Neural progenitor cell (in vitro differentiated cells): ENCODE results near the gene RBM8A. TPM values are rescaled to one million over a fixed set of nuclear protein-coding genes. Genes with fewer than 3 reads are reported as not detected.

ENCODE experiments used
- DNase-seq: peaks from one replicate; pipeline ENCODE4 v3.0.0-alpha.2; 2016; ENCODE audit warnings: low spot score
- H2AFZ ChIP-seq: fragments of 200-600 bp; sonication (generic); replicated peaks from 2 replicates; pipeline ENCODE4 v1.6.1; 2016; ENCODE audit warnings: antibody characterized with exemption
- H3F3A ChIP-seq: fragments of 200-600 bp; sonication (generic); 2 replicates; pipeline ENCODE4 v1.6.1; 2016; ENCODE audit warnings: antibody characterized with exemption, low read depth
- H3K27ac ChIP-seq: fragments of 200-600 bp; sonication (generic); 2 replicates; pipeline ENCODE4 v1.5.1; 2016; ENCODE audit warnings: mild to moderate bottlenecking
- H3K27me3 ChIP-seq: fragments of 200-600 bp; sonication (generic); 2 replicates; pipeline ENCODE4 v1.6.1; 2016; ENCODE audit warnings: mild to moderate bottlenecking, moderate library complexity
- H3K36me3 ChIP-seq: fragments of 200-600 bp; sonication (generic); 2 replicates; pipeline ENCODE4 v1.5.1; 2016
- H3K4me1 ChIP-seq: fragments of 200-600 bp; sonication (generic); 2 replicates; pipeline ENCODE4 v1.6.1; 2016; ENCODE audit warnings: mixed run types
- H3K4me2 ChIP-seq: fragments of 200-600 bp; sonication (generic); 2 replicates; pipeline ENCODE4 v1.6.1; 2016
- H3K4me3 ChIP-seq: fragments of 200-600 bp; sonication (generic); 2 replicates; pipeline ENCODE4 v1.5.1; 2016
- H3K79me2 ChIP-seq: fragments of 200-600 bp; sonication (generic); 2 replicates; pipeline ENCODE4 v1.6.1; 2016; ENCODE audit warnings: low read depth
- H3K9ac ChIP-seq: fragments of 200-600 bp; sonication (generic); 2 replicates; pipeline ENCODE4 v1.6.1; 2016
- H3K9me3 ChIP-seq: fragments of 200-600 bp; sonication (generic); 2 replicates; pipeline ENCODE4 v1.5.1; 2016; ENCODE audit warnings: low read depth
- H4K20me1 ChIP-seq: fragments of 200-600 bp; sonication (generic); 2 replicates; pipeline ENCODE4 v1.6.1; 2016; ENCODE audit warnings: low read depth
- H3K27ac Mint-ChIP-seq: 3 replicates; pipeline ENCODE4 v1.8.0; 2021; ENCODE audit warnings: mixed read lengths
- H3K27me3 Mint-ChIP-seq: 2 replicates; pipeline ENCODE4 v1.8.0; 2022; ENCODE audit warnings: low read depth, mild to moderate bottlenecking, inconsistent platforms, moderate library complexity, mixed read lengths; ENCODE audit not compliant: insufficient read depth
- H3K36me3 Mint-ChIP-seq: 3 replicates; pipeline ENCODE4 v1.8.0; 2021; ENCODE audit warnings: mixed read lengths
- H3K4me1 Mint-ChIP-seq: 3 replicates; pipeline ENCODE4 v1.8.0; 2021; ENCODE audit warnings: mixed read lengths
- H3K4me3 Mint-ChIP-seq: 3 replicates; pipeline ENCODE4 v1.8.0; 2021; ENCODE audit warnings: mild to moderate bottlenecking, moderate library complexity, mixed read lengths
- H3K9me3 Mint-ChIP-seq: 3 replicates; pipeline ENCODE4 v1.8.0; 2020; ENCODE audit warnings: mixed read lengths
- EZH2 ChIP-seq: fragments of 200-600 bp; sonication (generic); IDR thresholded peaks from 2 replicates; pipeline ENCODE4 v1.6.1; 2017; ENCODE audit warnings: antibody characterized with exemption, mild to moderate bottlenecking, moderate library complexity
- EZH2phosphoT487 ChIP-seq: fragments of 200-600 bp; sonication (generic); IDR thresholded peaks from 2 replicates; pipeline ENCODE4 v1.6.1; 2017; ENCODE audit warnings: antibody characterized with exemption
- total RNA-seq: library from RNA; depleted of rRNA; stranded (reverse); fragments of >200 nt; gene quantifications from 2 replicates; pipeline ENCODE4 v1.2.3, GENCODE V29; 2015; ENCODE audit warnings: low replicate concordance
- TF ChIP-seq, protein P1 (sequence below): fragments of 200-600 bp; sonication (generic); IDR thresholded peaks from 2 replicates; pipeline ENCODE4 v1.5.1; 2017; ENCODE audit warnings: antibody characterized with exemption, mild to moderate bottlenecking

The RBM8A gene
- total RNA-seq, 1 donor from 2014 or later, result 320 TPM

DNA sequence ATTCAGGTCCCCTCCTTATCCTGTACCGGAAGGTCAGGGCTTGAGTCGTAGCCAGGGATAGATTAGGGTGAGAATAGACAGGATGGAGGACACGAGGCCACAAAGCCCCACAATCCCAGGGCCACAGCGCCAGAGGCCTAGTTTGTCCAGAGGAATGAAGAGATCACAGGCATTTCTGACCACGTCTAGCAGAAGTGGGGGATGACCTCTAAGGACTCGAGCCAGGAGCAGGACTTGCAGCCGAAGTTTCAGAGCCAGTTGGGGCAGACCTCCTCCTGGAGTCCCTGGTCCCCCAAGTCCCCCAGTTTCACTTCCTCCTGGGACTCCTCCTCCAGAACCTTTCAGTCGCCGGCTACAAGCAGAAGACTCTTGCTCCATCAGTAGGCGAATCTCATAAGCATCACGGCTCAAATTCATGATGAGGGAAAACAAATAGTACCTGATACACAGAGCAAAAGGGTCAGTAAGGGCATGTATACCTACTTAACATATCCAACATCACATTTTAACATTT, 15.1 kb downstream of the RBM8A start:
- Histone ChIP-seq H3K9ac (no peak overlapping the region), H3K4me3 (no peak overlapping the region), H3F3A (no peaks in the 10 kb centered on the region), H3K79me2 (no peaks in the 10 kb centered on the region), H3K4me2 (no peak overlapping the region), H3K27ac (no peak overlapping the region), H4K20me1 (no peaks in the 10 kb centered on the region), H3K4me1 (no peaks in the 10 kb centered on the region), H3K36me3 (no peaks in the 10 kb centered on the region), H3K27me3 (no peaks in the 10 kb centered on the region), H3K9me3 (no peaks in the 10 kb centered on the region), H2AFZ (no peak overlapping the region)
- TF ChIP-seq, protein P1, sequence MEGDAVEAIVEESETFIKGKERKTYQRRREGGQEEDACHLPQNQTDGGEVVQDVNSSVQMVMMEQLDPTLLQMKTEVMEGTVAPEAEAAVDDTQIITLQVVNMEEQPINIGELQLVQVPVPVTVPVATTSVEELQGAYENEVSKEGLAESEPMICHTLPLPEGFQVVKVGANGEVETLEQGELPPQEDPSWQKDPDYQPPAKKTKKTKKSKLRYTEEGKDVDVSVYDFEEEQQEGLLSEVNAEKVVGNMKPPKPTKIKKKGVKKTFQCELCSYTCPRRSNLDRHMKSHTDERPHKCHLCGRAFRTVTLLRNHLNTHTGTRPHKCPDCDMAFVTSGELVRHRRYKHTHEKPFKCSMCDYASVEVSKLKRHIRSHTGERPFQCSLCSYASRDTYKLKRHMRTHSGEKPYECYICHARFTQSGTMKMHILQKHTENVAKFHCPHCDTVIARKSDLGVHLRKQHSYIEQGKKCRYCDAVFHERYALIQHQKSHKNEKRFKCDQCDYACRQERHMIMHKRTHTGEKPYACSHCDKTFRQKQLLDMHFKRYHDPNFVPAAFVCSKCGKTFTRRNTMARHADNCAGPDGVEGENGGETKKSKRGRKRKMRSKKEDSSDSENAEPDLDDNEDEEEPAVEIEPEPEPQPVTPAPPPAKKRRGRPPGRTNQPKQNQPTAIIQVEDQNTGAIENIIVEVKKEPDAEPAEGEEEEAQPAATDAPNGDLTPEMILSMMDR, result no peak
- TF ChIP-seq EZH2, result no peak
- TF ChIP-seq EZH2phosphoT487, result no peak
- peaks cover 2% of the 10 kb centered on the region for H3K27me3 Mint-ChIP-seq
- H3K4me1 Mint-ChIP-seq, result peaks cover 12% of the 10 kb centered on the region
- H3K4me3 Mint-ChIP-seq, result no peak overlapping the region
- no peak for DNase-seq
- H3K27ac Mint-ChIP-seq, result no peak overlapping the region
- peaks cover 13% of the 10 kb centered on the region for H3K36me3 Mint-ChIP-seq
- H3K9me3 Mint-ChIP-seq, result no peaks in the 10 kb centered on the region

DNA sequence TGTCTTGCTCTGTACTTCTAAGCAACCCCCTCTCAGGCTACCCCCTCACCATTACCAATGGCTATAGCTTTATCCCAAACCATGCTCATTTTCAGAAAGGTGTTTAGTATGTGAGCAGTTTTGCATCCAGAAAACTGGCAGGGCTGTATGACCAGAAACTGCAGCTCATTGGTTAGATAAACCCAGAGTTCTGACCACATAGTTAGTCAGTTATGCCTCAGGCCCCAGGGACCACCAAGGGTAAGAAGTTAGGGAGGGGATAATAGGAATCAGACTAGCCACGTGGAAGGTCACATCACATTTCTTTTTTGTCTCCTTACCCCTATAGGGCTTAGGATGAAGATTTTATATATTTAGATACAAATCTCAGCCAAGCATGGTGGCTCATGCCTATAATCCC, 18.6 kb downstream of the RBM8A start:
- no peaks in the 10 kb centered on the region for H3K27me3 ChIP-seq
- Mint-ChIP-seq H3K27me3 (peaks cover 5% of the 10 kb centered on the region), H3K4me1 (peaks cover 11% of the 10 kb centered on the region), H3K36me3 (peaks cover 2% of the 10 kb centered on the region), H3K4me3 (no peak overlapping the region), H3K9me3 (no peaks in the 10 kb centered on the region), H3K27ac (no peak overlapping the region)
- TF ChIP-seq EZH2, result no peak
- TF ChIP-seq, protein P1, result no peak
- no peaks in the 10 kb centered on the region for H3K36me3 ChIP-seq
- H4K20me1 ChIP-seq, result no peaks in the 10 kb centered on the region
- no peak overlapping the region for H3K4me2 ChIP-seq
- H3K79me2 ChIP-seq, result no peaks in the 10 kb centered on the region
- H3K9ac ChIP-seq, result no peak overlapping the region
- no peak overlapping the region for H3K27ac ChIP-seq
- no peaks in the 10 kb centered on the region for H3K9me3 ChIP-seq
- H3K4me1 ChIP-seq, result no peaks in the 10 kb centered on the region
- H3F3A ChIP-seq, result no peaks in the 10 kb centered on the region
- no peak overlapping the region for H3K4me3 ChIP-seq
- DNase-seq, result no peak
- no peak overlapping the region for H2AFZ ChIP-seq

DNA sequence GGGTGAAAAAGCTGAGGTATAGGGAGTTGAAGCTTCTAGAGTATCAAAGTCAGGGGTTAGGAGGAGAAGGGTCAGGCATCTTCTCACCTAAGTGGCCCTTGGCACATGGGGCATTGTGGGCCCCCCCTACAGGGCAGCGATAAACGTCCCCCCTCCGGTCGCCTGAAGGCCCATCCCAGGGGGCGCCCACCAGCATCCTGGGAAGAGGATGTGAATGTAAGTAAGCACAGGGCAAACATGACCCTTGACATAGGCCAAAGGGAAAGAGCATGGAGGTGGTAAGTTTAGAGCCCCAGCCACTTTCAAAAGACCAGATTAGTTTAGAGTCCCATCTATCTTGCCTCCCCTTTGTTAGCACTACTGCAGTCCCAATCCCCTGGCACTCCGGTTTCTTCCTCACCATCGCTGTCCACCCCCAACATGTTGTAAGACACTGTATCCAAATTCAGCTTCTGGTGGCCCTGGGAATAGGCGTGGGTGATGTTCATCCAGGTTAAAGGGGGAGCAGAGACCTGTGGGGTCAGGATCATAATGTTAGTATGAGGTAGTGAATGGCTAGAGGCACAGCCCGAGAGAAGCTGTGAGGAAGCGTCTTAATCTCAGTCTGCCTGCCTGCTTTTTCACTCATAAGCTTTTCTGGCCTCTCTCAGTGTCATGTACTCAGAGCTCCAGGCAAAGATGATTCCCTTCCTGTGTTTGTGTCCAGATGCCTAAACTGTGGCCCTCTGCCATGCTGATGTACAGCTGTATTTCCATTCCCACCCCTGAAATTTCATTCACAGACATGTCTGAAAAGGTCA, 20.1 kb downstream of the RBM8A start:
- no peak overlapping the region for H3K4me3 Mint-ChIP-seq
- H3K27me3 ChIP-seq, result no peaks in the 10 kb centered on the region
- H3K79me2 ChIP-seq, result no peaks in the 10 kb centered on the region
- TF ChIP-seq, protein P1, result no peak
- TF ChIP-seq EZH2phosphoT487, result no peak
- no peak for TF ChIP-seq EZH2
- no peaks in the 10 kb centered on the region for H3K9me3 ChIP-seq
- H3K36me3 ChIP-seq, result no peaks in the 10 kb centered on the region
- H3K27me3 Mint-ChIP-seq, result peaks cover 9% of the 10 kb centered on the region
- H3K4me1 Mint-ChIP-seq, result peaks cover 11% of the 10 kb centered on the region
- no peak overlapping the region for H3K27ac Mint-ChIP-seq
- H3K27ac ChIP-seq, result no peak overlapping the region
- H3K9me3 Mint-ChIP-seq, result no peaks in the 10 kb centered on the region
- H3K4me1 ChIP-seq, result no peaks in the 10 kb centered on the region
- no peaks in the 10 kb centered on the region for H4K20me1 ChIP-seq
- H3F3A ChIP-seq, result no peaks in the 10 kb centered on the region
- peaks cover 2% of the 10 kb centered on the region for H3K36me3 Mint-ChIP-seq
- H3K4me3 ChIP-seq, result no peak overlapping the region
- no peak overlapping the region for H2AFZ ChIP-seq
- no peak overlapping the region for H3K4me2 ChIP-seq
- no peak for DNase-seq
- H3K9ac ChIP-seq, result no peak overlapping the region
